Keratinocyte (primary cell): ENCODE measurements around the gene DPYSL4. TPM values are rescaled to one million over a fixed set of nuclear protein-coding genes. Genes with fewer than 3 reads are reported as not detected.

Experiments
- DNase-seq: peaks from one replicate; pipeline ENCODE4 v3.0.0-alpha.2; 2011; ENCODE audit warnings: low read depth, missing footprints, low spot score
- FAIRE-seq: peaks from 2 replicates; lab custom pipeline; 2011; peaks lifted over from hg19 to GRCh38; lab: Jason Lieb, UNC
- H2AFZ ChIP-seq: 2 replicates; pipeline ENCODE4 v1.6.0; 2012; ENCODE audit warnings: low read length, control low read depth, inconsistent platforms; ENCODE audit not compliant: control insufficient read depth
- H3K27ac ChIP-seq: 2 replicates; pipeline ENCODE4 v1.5.1; 2011; ENCODE audit warnings: low read length; ENCODE audit not compliant: control insufficient read depth, insufficient read depth
- H3K27me3 ChIP-seq: 3 replicates; pipeline ENCODE4 v1.6.0; 2011; ENCODE audit warnings: low read length; ENCODE audit not compliant: control insufficient read depth, insufficient read depth; ENCODE audit errors: extremely low read depth
- H3K36me3 ChIP-seq, 2 experiments: 2 replicates in 1 of 2; 3 replicates in 1 of 2; pipeline ENCODE4 v1.5.1; 2011; ENCODE audit warnings: low read length in 2 of 2, mild to moderate bottlenecking in 1 of 2; ENCODE audit not compliant: control insufficient read depth in 2 of 2, insufficient read depth in 2 of 2; ENCODE audit errors: extremely low read depth in 1 of 2
- H3K4me1 ChIP-seq: 3 replicates; pipeline ENCODE4 v1.5.1; 2011; ENCODE audit warnings: low read length; ENCODE audit not compliant: control insufficient read depth, insufficient read depth; ENCODE audit errors: extremely low read depth
- H3K4me2 ChIP-seq: 3 replicates; pipeline ENCODE4 v1.6.0; 2011; ENCODE audit warnings: low read depth, low read length; ENCODE audit not compliant: control insufficient read depth, insufficient read depth; ENCODE audit errors: extremely low read depth
- H3K4me3 ChIP-seq, 3 experiments: fragments of 200-600 bp in 1 of 3; sonication (generic) in 1 of 3; 2 replicates in 2 of 3; 3 replicates in 1 of 3; pipeline ENCODE4 v1.5.1; 2011 to 2016; ENCODE audit warnings: low read length in 3 of 3, mild to moderate bottlenecking in 3 of 3, control low read depth in 2 of 3, inconsistent platforms in 1 of 3, low read depth in 1 of 3, mixed read lengths in 1 of 3, mixed run types in 1 of 3, moderate library complexity in 1 of 3; ENCODE audit not compliant: control insufficient read depth in 2 of 3, insufficient read depth in 2 of 3; ENCODE audit errors: extremely low read depth in 1 of 3
- H3K79me2 ChIP-seq: 2 replicates; pipeline ENCODE4 v1.6.0; 2012; ENCODE audit warnings: low read length; ENCODE audit not compliant: control insufficient read depth, insufficient read depth
- H3K9ac ChIP-seq: 3 replicates; pipeline ENCODE4 v1.6.0; 2011; ENCODE audit warnings: low read length; ENCODE audit not compliant: control insufficient read depth, insufficient read depth; ENCODE audit errors: extremely low read depth
- H3K9me1 ChIP-seq: 3 replicates; pipeline ENCODE4 v1.6.0; 2011; ENCODE audit warnings: low read length; ENCODE audit not compliant: control insufficient read depth, insufficient read depth; ENCODE audit errors: extremely low read depth
- H3K9me3 ChIP-seq: 2 replicates; pipeline ENCODE4 v1.5.1; 2012; ENCODE audit warnings: low read depth, low read length; ENCODE audit not compliant: control insufficient read depth
- H4K20me1 ChIP-seq: 3 replicates; pipeline ENCODE4 v1.6.0; 2011; ENCODE audit warnings: low read length; ENCODE audit not compliant: control insufficient read depth, insufficient read depth; ENCODE audit errors: extremely low read depth
- CTCF ChIP-seq, 3 experiments: IDR thresholded peaks in 1 of 3; conservative IDR thresholded peaks in 1 of 3; optimal IDR thresholded peaks in 1 of 3; 2 replicates in 2 of 3; 3 replicates in 1 of 3; pipeline versions ENCODE3 to v1.5.1; 2011; ENCODE audit warnings: low read length in 3 of 3, mild to moderate bottlenecking in 3 of 3, moderate library complexity in 2 of 3, control low read depth in 1 of 3, inconsistent platforms in 1 of 3; ENCODE audit not compliant: insufficient read depth in 2 of 3; ENCODE audit errors: extremely low read depth in 1 of 3
- EZH2 ChIP-seq: IDR thresholded peaks from one replicate; pipeline ENCODE4 v1.6.1; 2012; ENCODE audit warnings: inconsistent platforms, mild to moderate bottlenecking, low read length, moderate library complexity
- dilution Hi-C: fragments of 300-500 bp; cut with MboI; formaldehyde crosslinking; loops from one replicate; pipeline ENCODE4 v1.7.0; 2020; ENCODE audit warnings: low sequenced_read_pairs; ENCODE audit not compliant: extremely low pct_ligation_motif_present
- polyA plus RNA-seq, 5 experiments: library from polyadenylated mRNA; depleted of rRNA in 3 of 5; stranded (reverse) in 3 of 5; stranded (forward) in 1 of 5; unstranded in 1 of 5; fragments of >200 nt; gene quantifications; 1 replicate in 1 of 5; 2 replicates in 3 of 5; 3 replicates in 1 of 5; pipeline versions ENCODE4 v1.2.1 to v1.2.3, GENCODE V29; 2011 to 2012; ENCODE audit warnings: missing spikeins in 2 of 5, low read depth in 1 of 5, low replicate concordance in 1 of 5

Gene DPYSL4
- polyA plus RNA-seq, 1 donor (not counting 4 experiments of a cell fraction or from before 2014, with no cell fraction given) = 7.4 TPM

DNA sequence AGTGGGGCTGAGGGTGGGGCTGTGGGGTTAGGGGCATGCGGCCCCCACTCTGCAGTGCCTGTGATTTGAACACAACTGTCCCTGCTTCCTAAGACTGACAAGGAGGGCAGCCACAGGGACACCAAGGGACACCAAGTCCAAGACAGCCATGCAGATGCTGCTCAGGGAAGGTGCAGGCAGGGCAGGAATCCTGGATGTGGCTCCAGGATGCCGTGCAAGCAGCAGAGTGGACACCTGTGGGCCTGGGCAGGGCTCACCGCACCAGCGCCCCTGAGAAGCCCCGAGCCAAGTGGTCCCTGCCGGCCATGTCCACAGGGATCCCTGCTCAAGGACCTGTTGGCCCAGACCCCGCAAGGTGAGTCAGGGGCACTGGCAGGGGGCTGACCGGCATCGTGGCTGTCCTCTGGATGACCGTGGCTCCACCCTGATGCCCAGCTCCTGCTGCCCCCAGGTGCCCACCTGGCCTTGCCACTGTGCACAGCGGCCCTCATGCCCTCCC, 62.5 kb downstream of the DPYSL4 start:
- no peak overlapping the region for H3K4me2 ChIP-seq

DNA sequence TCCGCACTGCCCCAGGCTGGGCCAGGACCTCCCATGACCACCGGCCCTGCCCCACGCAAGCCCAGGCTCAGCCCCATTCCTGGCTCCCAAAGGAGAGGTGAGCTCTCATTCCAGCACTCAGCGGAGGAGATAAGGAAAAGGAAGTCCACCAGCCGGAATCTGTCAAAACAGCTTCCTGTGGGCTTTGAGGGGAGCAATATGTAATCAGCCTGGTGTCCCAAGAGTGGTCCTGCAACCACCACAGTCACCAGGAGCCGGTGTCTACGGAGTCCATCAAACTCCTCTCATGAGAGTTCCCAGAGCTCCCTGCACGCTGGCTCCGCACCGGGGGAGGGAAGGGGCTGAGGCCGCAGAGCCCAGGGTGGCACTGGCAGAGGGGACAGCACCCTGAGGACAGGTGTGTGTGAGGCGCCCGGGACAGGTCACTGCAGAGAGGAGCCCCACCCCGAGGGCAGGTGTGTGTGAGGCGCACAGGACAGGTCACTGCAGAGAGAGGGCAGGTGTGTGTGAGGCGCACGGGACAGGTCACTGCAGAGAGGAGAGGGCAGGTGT, 63.2 kb downstream of the DPYSL4 start:
- Histone ChIP-seq H3K79me2 (no peaks in the 10 kb centered on the region), H3K27me3 (no peaks in the 10 kb centered on the region), H3K36me3 (no peaks in the 10 kb centered on the region), H3K4me1 (no peaks in the 10 kb centered on the region), H3K9me1 (no peaks in the 10 kb centered on the region), H3K9ac (no peak overlapping the region), H3K4me3 (no peak overlapping the region), H3K27ac (no peak overlapping the region), H3K9me3 (no peaks in the 10 kb centered on the region), H4K20me1 (no peaks in the 10 kb centered on the region), H2AFZ (no peak overlapping the region), H3K4me2 (no peak overlapping the region)
- no peak for TF ChIP-seq CTCF (optimal IDR thresholded peaks at IDR 0.05 in 1 of 3, IDR thresholded peaks at IDR 0.05 in 1 of 3, conservative IDR thresholded peaks at IDR 0.05 in 1 of 3; ENCODE audit: extremely low read depth in 1 of 3, insufficient read depth in 2 of 3, low read length in 3 of 3)
- no peak for TF ChIP-seq EZH2
- no peak for DNase-seq
- FAIRE-seq = no peak
- dilution Hi-C loops = no loop called here

More for the DNA sequence above, 62.5 kb downstream of the DPYSL4 start:
- dilution Hi-C loops = no loop called here
- no peak overlapping the region for H3K27ac ChIP-seq
- H3K79me2 ChIP-seq = no peaks in the 10 kb centered on the region
- DNase-seq (no peak), FAIRE-seq (no peak)
- no peaks in the 10 kb centered on the region for H3K4me1 ChIP-seq
- no peaks in the 10 kb centered on the region for H3K36me3 ChIP-seq
- no peaks in the 10 kb centered on the region for H3K9me1 ChIP-seq
- no peak overlapping the region for H2AFZ ChIP-seq
- TF ChIP-seq EZH2 = no peak
- no peak for TF ChIP-seq CTCF (optimal IDR thresholded peaks at IDR 0.05 in 1 of 3, IDR thresholded peaks at IDR 0.05 in 1 of 3, conservative IDR thresholded peaks at IDR 0.05 in 1 of 3; ENCODE audit: extremely low read depth in 1 of 3, insufficient read depth in 2 of 3, low read length in 3 of 3)
- H3K9me3 ChIP-seq = no peaks in the 10 kb centered on the region
- H3K4me3 ChIP-seq = no peak overlapping the region
- H4K20me1 ChIP-seq = no peaks in the 10 kb centered on the region
- no peak overlapping the region for H3K9ac ChIP-seq
- no peaks in the 10 kb centered on the region for H3K27me3 ChIP-seq
